ENCODE data around the gene ST7L.

The ST7L gene

DNA sequence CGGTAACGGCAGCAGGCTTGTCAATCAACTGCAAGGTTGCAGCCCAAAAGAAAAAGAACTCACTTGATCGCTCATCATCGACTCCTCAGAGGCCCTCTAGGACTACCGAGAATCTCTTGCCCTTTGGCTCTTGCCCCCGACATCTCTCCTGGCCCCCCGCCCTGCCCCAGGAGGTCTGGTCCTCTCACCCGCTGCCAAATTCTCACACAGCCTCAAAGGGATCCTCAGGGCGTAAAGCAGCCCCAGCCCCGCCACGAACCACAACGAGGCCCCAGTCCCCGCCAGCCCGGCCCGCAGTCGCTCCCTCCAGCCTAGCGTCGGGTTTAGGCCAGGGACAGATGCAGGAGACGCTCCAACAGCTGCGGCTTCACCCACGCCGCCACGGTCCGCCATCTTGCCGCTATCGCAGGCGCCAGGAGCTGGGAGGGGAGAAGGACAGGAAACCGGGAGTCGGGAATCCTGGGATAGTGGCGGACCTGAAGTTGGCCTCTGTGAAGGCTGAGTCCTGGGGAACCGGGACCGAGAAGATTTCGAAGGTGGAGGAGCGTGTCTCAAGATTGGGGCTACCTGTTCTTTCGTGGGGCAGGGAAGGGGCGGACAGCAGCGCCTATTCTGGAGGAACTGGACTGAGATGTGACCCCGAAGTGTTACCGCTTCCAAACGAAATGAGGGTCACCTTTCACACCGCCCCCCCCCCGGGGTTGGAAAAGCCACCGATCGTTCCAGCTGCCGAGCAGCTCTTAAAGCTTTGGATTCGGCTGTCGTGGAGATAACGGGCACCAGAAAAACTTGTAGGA lies at the start of gene ST7L:
Gene ST7L (minus strand): TSS at position 421 of the 797 bp plus-strand sequence. CDS start 28 bp downstream, at position 393.
- H3F3A ChIP-seq (ENCODE audit: control insufficient read depth, insufficient read depth): peaks cover 34% of the 10 kb centered on the region
- peaks cover 68% of the 10 kb centered on the region for H3K79me2 ChIP-seq (ENCODE audit: control insufficient read depth, low read length)
- peak within 1 kb of the TSS; percentile 93 for H3K4me2 ChIP-seq (ENCODE audit: low read length)
- peak within 1 kb of the TSS; percentile 94 for H3K27ac ChIP-seq (ENCODE audit: low read depth, low read length)
- no peaks in the 10 kb centered on the region for H3K9me3 ChIP-seq (ENCODE audit: control insufficient read depth, insufficient read depth, low read length)
- no peaks in the 10 kb centered on the region for H3K9me2 ChIP-seq (replicated peaks; ENCODE audit: control insufficient read depth, low read length)
- H3K4me1 ChIP-seq (ENCODE audit: control insufficient read depth, low read length): peaks cover 28% of the 10 kb centered on the region
- TF ChIP-seq EZH2phosphoT487 (IDR thresholded peaks at IDR 0.05; ENCODE audit: borderline replicate concordance, low read length): no peak
- TF ChIP-seq, protein P1, sequence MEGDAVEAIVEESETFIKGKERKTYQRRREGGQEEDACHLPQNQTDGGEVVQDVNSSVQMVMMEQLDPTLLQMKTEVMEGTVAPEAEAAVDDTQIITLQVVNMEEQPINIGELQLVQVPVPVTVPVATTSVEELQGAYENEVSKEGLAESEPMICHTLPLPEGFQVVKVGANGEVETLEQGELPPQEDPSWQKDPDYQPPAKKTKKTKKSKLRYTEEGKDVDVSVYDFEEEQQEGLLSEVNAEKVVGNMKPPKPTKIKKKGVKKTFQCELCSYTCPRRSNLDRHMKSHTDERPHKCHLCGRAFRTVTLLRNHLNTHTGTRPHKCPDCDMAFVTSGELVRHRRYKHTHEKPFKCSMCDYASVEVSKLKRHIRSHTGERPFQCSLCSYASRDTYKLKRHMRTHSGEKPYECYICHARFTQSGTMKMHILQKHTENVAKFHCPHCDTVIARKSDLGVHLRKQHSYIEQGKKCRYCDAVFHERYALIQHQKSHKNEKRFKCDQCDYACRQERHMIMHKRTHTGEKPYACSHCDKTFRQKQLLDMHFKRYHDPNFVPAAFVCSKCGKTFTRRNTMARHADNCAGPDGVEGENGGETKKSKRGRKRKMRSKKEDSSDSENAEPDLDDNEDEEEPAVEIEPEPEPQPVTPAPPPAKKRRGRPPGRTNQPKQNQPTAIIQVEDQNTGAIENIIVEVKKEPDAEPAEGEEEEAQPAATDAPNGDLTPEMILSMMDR (IDR thresholded peaks at IDR 0.05; ENCODE audit: low read depth, low read length, poor library complexity, severe bottlenecking): no peak
- H3K36me3 ChIP-seq (ENCODE audit: control insufficient read depth, low read length): peaks cover 44% of the 10 kb centered on the region
- peak within 1 kb of the TSS; percentile 96 for H3K4me3 ChIP-seq (ENCODE audit: low read length)
- H4K20me1 ChIP-seq (ENCODE audit: control insufficient read depth, insufficient read depth, low read depth, low read length): peaks cover 16% of the 10 kb centered on the region
- H3K27me3 ChIP-seq (ENCODE audit: control insufficient read depth, low read length): no peaks in the 10 kb centered on the region

GRCh38 chr1:112666946-112667345 lies 48.0 kb upstream of the ST7L start:
- Histone ChIP-seq H3K27ac (ENCODE audit: low read depth, low read length) (no peak overlapping the region), H3K4me3 (ENCODE audit: low read length) (no peak overlapping the region), H3K36me3 (ENCODE audit: control insufficient read depth, low read length) (peaks cover 92% of the 10 kb centered on the region), H3K4me1 (ENCODE audit: control insufficient read depth, low read length) (peaks cover 11% of the 10 kb centered on the region; the same call in 1 of the 2 replicates), H3K79me2 (ENCODE audit: control insufficient read depth, low read length) (no peaks in the 10 kb centered on the region), H3K9me3 (ENCODE audit: control insufficient read depth, insufficient read depth, low read length) (no peaks in the 10 kb centered on the region), H3K4me2 (ENCODE audit: low read length) (no peak overlapping the region), H4K20me1 (ENCODE audit: control insufficient read depth, insufficient read depth, low read depth, low read length) (no peaks in the 10 kb centered on the region), H3K9me2 (replicated peaks; ENCODE audit: control insufficient read depth, low read length) (no peaks in the 10 kb centered on the region), H3F3A (ENCODE audit: control insufficient read depth, insufficient read depth) (peaks cover 18% of the 10 kb centered on the region), H3K27me3 (ENCODE audit: control insufficient read depth, low read length) (no peaks in the 10 kb centered on the region)
- no peak for TF ChIP-seq EZH2phosphoT487 (IDR thresholded peaks at IDR 0.05; ENCODE audit: borderline replicate concordance, low read length)
- TF ChIP-seq, protein P1 (IDR thresholded peaks at IDR 0.05; ENCODE audit: low read depth, low read length, poor library complexity, severe bottlenecking): no peak

DNA sequence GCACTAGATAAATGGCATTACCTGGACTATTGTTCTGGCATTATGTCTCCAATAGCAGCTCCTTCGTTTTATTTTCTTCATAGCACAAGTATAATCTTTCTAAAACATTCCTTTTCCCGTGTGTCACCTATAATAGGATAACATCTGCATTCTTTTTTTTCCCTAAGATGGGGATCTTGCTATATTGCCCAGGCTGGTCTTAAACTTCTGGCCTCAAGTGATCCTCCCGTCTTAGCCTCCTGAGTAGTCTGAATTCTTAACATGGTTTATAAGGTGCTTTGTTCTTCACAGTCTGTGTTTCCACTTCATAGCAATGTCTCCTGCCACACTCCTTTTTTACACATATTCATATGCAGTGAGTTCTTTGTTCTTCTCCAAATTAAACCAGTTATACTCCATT lies 46.9 kb upstream of the ST7L start:
- Histone ChIP-seq H3K4me3 (ENCODE audit: low read length) (no peak overlapping the region), H4K20me1 (ENCODE audit: control insufficient read depth, insufficient read depth, low read depth, low read length) (no peaks in the 10 kb centered on the region)

More for the DNA sequence above, 46.9 kb upstream of the ST7L start:
- H3K36me3 ChIP-seq (ENCODE audit: control insufficient read depth, low read length): peaks cover 93% of the 10 kb centered on the region
- no peaks in the 10 kb centered on the region for H3K79me2 ChIP-seq (ENCODE audit: control insufficient read depth, low read length)
- H3K27me3 ChIP-seq (ENCODE audit: control insufficient read depth, low read length): no peaks in the 10 kb centered on the region
- peaks cover 11% of the 10 kb centered on the region; the same call in 1 of the 2 replicates for H3F3A ChIP-seq (ENCODE audit: control insufficient read depth, insufficient read depth)
- no peak overlapping the region for H3K27ac ChIP-seq (ENCODE audit: low read depth, low read length)
- no peaks in the 10 kb centered on the region for H3K9me2 ChIP-seq (replicated peaks; ENCODE audit: control insufficient read depth, low read length)
- peaks cover 8% of the 10 kb centered on the region; the same call in 1 of the 2 replicates for H3K4me1 ChIP-seq (ENCODE audit: control insufficient read depth, low read length)
- no peak for TF ChIP-seq EZH2phosphoT487 (IDR thresholded peaks at IDR 0.05; ENCODE audit: borderline replicate concordance, low read length)
- TF ChIP-seq, protein P1 (IDR thresholded peaks at IDR 0.05; ENCODE audit: low read depth, low read length, poor library complexity, severe bottlenecking): no peak
- no peaks in the 10 kb centered on the region for H3K9me3 ChIP-seq (ENCODE audit: control insufficient read depth, insufficient read depth, low read length)
- no peak overlapping the region for H3K4me2 ChIP-seq (ENCODE audit: low read length)

Data from DOHH2 (cell line).